Measurements from ENCODE around the gene SH3BP4. TPM values are rescaled to one million over a fixed set of nuclear protein-coding genes. Genes with fewer than 3 reads are reported as not detected.

The SH3BP4 gene
- total RNA-seq, 4 donors from 2014 or later = 7.5 to 24.9 (median 19.5) TPM

- intact Hi-C loops (cut with DNase I; ENCODE audit: low total_unique reads) = no loop called here
- no peak for DNase-seq
- no peak for TF ChIP-seq CTCF (IDR thresholded peaks at IDR 0.05)
- no peak for TF ChIP-seq EP300 (IDR thresholded peaks at IDR 0.05; ENCODE audit: low read depth)
- no peak for TF ChIP-seq POLR2AphosphoS5 (IDR thresholded peaks at IDR 0.05)
- TF ChIP-seq POLR2A (IDR thresholded peaks at IDR 0.05) = no peak
- WGBS, 2 donors (ENCODE audit: low coverage in 1 of 2) = 57 to 75% methylated on average over 5 to 9 of the region's 9 CpGs
- Histone ChIP-seq H3K9me3 (no peaks in the 10 kb centered on the region), H3K27me3 (peaks cover 7% of the 10 kb centered on the region), H3K36me3 (no peaks in the 10 kb centered on the region), H3K4me3 (no peak overlapping the region), H3K27ac (no peak overlapping the region), H3K4me1 (no peaks in the 10 kb centered on the region)
- in situ Hi-C loops (cut with MboI; ENCODE audit: low pct_ligation_motif_present in 1 of 4, low pct_unique_long_range_greater_than_20kb in 1 of 4, low sequenced_read_pairs in 3 of 4) = no loop called here
These were observed 147.1 kb downstream of the SH3BP4 start for GRCh38 chr2:235098736-235099494.

- H3K9me3 ChIP-seq = no peaks in the 10 kb centered on the region
- intact Hi-C loops (cut with DNase I; ENCODE audit: low total_unique reads) = no loop called here
- no peak for TF ChIP-seq EP300 (IDR thresholded peaks at IDR 0.05; ENCODE audit: low read depth)
- TF ChIP-seq POLR2A (IDR thresholded peaks at IDR 0.05) = no peak
- TF ChIP-seq CTCF (IDR thresholded peaks at IDR 0.05) = no peak
- in situ Hi-C loops (cut with MboI; ENCODE audit: low pct_ligation_motif_present in 1 of 4, low pct_unique_long_range_greater_than_20kb in 1 of 4, low sequenced_read_pairs in 3 of 4) = loop anchor here in 3 of 4 donors (10.0 to 25.0 kb wide), 3 partner anchors 966 to 1141 kb away; no protein-coding TSS in a partner anchor
- no peak overlapping the region for H3K27ac ChIP-seq
- no peaks in the 10 kb centered on the region for H3K36me3 ChIP-seq
- no peaks in the 10 kb centered on the region for H3K27me3 ChIP-seq
- no peak for DNase-seq
- H3K4me1 ChIP-seq = no peaks in the 10 kb centered on the region
- WGBS, 2 donors (ENCODE audit: low coverage in 1 of 2) = 77 to 85% methylated on average over 9 of the region's 9 CpGs
- H3K4me3 ChIP-seq = no peak overlapping the region
These were observed 151.1 kb downstream of the SH3BP4 start for GRCh38 chr2:235102896-235103295.

Data from transverse colon (tissue), 4 donors.